Activated B cell treated with CpG ODN at 0.5 μM for 24 hours (primary cell): ENCODE measurements around the gene ARHGAP26. TPM values are rescaled to one million over a fixed set of nuclear protein-coding genes. Genes with fewer than 3 reads are reported as not detected.

Experiments
- ATAC-seq: fragments of 200-7000 bp; cut with Tn5 transposase; one replicate; pipeline ENCODE4 v1.10.0; 2021; ENCODE audit warnings: low read depth, mild to moderate bottlenecking, moderate library complexity
- CTCF ChIA-PET: fragments of 350-600 bp; sonication (Branson Sonifier 250); formaldehyde crosslinking; loops from one replicate; lab custom pipeline; 2021; ENCODE audit warnings: antibody characterized with exemption; lab: Charles Lee
- POLR2A ChIA-PET: fragments of 350-600 bp; sonication (Branson Sonifier 250); formaldehyde crosslinking; loops from one replicate; lab custom pipeline; 2021; ENCODE audit warnings: antibody characterized with exemption; lab: Charles Lee
- DNase-seq: peaks from one replicate; pipeline ENCODE4 v3.0.0; 2022
- H3K27ac Mint-ChIP-seq: one replicate; pipeline ENCODE4 v1.8.0; 2020; ENCODE audit warnings: mixed read lengths
- H3K27me3 Mint-ChIP-seq: one replicate; pipeline ENCODE4 v1.8.0; 2021; ENCODE audit warnings: mixed read lengths
- H3K36me3 Mint-ChIP-seq: one replicate; pipeline ENCODE4 v1.8.0; 2021; ENCODE audit warnings: low read depth, mixed read lengths
- H3K4me1 Mint-ChIP-seq: one replicate; pipeline ENCODE4 v1.8.0; 2021; ENCODE audit warnings: mixed read lengths
- H3K4me3 Mint-ChIP-seq: one replicate; pipeline ENCODE4 v1.8.0; 2020; ENCODE audit warnings: mild to moderate bottlenecking, mixed read lengths
- H3K9me3 Mint-ChIP-seq: one replicate; pipeline ENCODE4 v1.8.0; 2020; ENCODE audit warnings: mixed read lengths
- intact Hi-C: fragments of 100-400 bp; cut with micrococcal nuclease; formaldehyde crosslinking; loops from one replicate; pipeline ENCODE4 v1.15.1; 2024
- total RNA-seq: library from RNA; stranded (reverse); gene quantifications from 2 replicates; pipeline ENCODE4 v1.2.3, GENCODE V29; 2022
- TF ChIP-seq, protein P1 (sequence below): fragments of 200-600 bp; IDR thresholded peaks from one replicate; pipeline ENCODE4 v1.8.0; 2022; ENCODE audit warnings: antibody characterized with exemption, mild to moderate bottlenecking

Gene ARHGAP26
- total RNA-seq, 1 donor from 2014 or later: 20.9 TPM

DNA sequence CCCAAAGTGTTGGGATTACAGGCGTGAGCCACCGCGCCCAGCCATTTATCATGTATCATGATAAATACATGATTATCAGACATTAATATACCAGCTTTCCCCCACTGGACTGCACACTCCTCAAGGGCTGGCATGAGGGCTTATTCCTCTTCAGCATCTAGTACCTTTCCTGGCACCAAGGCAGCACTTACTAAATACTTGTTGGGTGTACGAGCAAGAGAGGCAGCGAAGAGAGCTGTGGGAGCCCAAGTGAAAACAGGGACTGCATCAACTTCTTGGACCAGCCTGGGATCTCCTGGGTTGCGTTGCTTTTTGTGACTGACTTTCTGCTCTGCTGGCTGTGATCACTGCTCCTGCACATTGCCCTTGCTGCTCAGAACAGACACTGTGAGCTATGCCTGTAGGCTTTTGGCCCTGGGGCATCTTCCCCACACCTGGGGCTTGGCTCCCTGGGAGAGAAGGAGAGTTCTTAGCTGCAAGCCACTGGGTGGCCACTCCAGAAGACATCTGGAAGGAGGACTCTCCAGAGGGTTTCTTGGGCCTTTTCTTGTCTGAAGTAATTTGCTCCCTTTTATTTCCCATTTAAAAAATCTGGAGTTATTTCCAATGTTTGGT lies 409.1 kb downstream of the ARHGAP26 start:
- H3K9me3 Mint-ChIP-seq: no peaks in the 10 kb centered on the region
- TF ChIP-seq, protein P1, sequence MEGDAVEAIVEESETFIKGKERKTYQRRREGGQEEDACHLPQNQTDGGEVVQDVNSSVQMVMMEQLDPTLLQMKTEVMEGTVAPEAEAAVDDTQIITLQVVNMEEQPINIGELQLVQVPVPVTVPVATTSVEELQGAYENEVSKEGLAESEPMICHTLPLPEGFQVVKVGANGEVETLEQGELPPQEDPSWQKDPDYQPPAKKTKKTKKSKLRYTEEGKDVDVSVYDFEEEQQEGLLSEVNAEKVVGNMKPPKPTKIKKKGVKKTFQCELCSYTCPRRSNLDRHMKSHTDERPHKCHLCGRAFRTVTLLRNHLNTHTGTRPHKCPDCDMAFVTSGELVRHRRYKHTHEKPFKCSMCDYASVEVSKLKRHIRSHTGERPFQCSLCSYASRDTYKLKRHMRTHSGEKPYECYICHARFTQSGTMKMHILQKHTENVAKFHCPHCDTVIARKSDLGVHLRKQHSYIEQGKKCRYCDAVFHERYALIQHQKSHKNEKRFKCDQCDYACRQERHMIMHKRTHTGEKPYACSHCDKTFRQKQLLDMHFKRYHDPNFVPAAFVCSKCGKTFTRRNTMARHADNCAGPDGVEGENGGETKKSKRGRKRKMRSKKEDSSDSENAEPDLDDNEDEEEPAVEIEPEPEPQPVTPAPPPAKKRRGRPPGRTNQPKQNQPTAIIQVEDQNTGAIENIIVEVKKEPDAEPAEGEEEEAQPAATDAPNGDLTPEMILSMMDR: no peak
- H3K27ac Mint-ChIP-seq: no peak overlapping the region
- H3K27me3 Mint-ChIP-seq: no peaks in the 10 kb centered on the region
- DNase-seq (no peak), ATAC-seq (no peak)
- no peaks in the 10 kb centered on the region for H3K36me3 Mint-ChIP-seq
- intact Hi-C loops: no loop called here
- ChIA-PET CTCF (no interaction called here), POLR2A (no interaction called here)
- no peak overlapping the region for H3K4me3 Mint-ChIP-seq
- H3K4me1 Mint-ChIP-seq: peaks cover 14% of the 10 kb centered on the region

DNA sequence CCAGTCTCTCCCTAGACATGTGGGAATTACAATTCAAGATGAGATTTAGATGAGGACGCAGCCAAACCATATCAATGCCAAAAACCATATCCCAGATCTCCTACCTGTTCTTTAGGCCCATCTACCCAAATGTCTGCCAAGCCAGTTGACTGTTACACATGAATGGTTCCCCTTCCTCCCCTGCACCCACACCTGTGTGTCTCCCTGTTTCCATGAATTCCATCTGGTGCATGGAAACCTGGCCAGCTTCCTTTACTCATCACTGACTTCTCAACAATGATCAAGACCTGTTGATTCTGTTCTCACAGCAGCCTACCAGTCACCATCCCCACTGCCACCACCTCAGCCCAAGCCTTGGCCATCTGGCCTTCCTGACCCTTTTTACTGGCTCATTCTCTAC lies 410.6 kb downstream of the ARHGAP26 start:
- no peaks in the 10 kb centered on the region for H3K27me3 Mint-ChIP-seq
- TF ChIP-seq, protein P1: no peak
- ChIA-PET POLR2A (no interaction called here), CTCF (no interaction called here)
- no peaks in the 10 kb centered on the region for H3K36me3 Mint-ChIP-seq
- H3K9me3 Mint-ChIP-seq: no peaks in the 10 kb centered on the region
- no peak overlapping the region for H3K27ac Mint-ChIP-seq
- no peak overlapping the region for H3K4me3 Mint-ChIP-seq
- H3K4me1 Mint-ChIP-seq: peaks cover 14% of the 10 kb centered on the region
- no peak for DNase-seq
- no peak for ATAC-seq
- intact Hi-C loops: no loop called here

DNA sequence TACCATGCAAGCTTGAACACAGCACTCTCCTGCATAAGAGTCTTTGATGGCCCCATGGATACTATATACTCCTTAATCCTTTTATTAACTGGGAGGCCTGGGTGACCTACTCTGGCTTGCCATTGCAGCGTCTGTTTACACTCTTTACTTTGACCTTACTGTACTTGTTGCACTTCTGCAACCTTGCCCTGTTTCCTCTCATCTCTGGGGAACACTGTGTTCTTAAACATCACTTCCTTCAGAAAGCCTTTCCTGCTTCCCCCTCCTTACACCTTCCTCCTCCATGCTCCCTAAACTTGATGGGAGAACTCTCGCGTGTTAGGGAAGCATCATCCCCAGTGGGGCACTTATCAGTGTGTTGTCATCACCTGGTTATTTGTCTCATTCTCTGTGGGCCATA lies 411.0 kb downstream of the ARHGAP26 start:
- CTCF ChIA-PET: no interaction called here
- intact Hi-C loops: no loop called here
- Mint-ChIP-seq H3K27ac (no peak overlapping the region), H3K27me3 (no peaks in the 10 kb centered on the region), H3K4me1 (peaks cover 14% of the 10 kb centered on the region), H3K4me3 (no peak overlapping the region), H3K9me3 (no peaks in the 10 kb centered on the region), H3K36me3 (no peaks in the 10 kb centered on the region)
- POLR2A ChIA-PET: no interaction called here
- ATAC-seq: no peak
- TF ChIP-seq, protein P1: no peak
- DNase-seq: no peak

DNA sequence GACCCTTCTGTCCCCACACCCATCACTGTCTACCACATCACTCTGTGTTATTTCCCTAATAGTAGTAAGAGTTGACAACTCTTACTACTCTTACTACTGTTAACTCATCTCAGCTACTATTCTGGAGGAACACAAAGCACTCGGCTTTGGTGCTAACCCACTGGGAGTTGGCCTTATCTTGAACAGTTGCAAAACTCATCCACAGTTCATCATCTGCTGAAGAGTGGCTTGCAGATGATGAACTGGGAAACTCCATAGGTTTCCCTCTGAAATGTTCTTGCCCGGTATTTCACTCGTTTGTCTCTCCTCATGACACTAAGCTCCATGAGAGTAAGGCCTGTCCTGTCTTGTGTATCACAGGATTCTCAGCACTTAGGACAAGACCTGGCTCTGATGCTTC lies 411.9 kb downstream of the ARHGAP26 start:
- H3K4me3 Mint-ChIP-seq: no peak overlapping the region
- no peak overlapping the region for H3K27ac Mint-ChIP-seq
- H3K4me1 Mint-ChIP-seq: peaks cover 12% of the 10 kb centered on the region
- TF ChIP-seq, protein P1: no peak
- no peaks in the 10 kb centered on the region for H3K9me3 Mint-ChIP-seq
- ATAC-seq: no peak
- no peaks in the 10 kb centered on the region for H3K27me3 Mint-ChIP-seq
- H3K36me3 Mint-ChIP-seq: no peaks in the 10 kb centered on the region
- intact Hi-C loops: no loop called here
- CTCF ChIA-PET: no interaction called here
- POLR2A ChIA-PET: no interaction called here
- DNase-seq: no peak

DNA sequence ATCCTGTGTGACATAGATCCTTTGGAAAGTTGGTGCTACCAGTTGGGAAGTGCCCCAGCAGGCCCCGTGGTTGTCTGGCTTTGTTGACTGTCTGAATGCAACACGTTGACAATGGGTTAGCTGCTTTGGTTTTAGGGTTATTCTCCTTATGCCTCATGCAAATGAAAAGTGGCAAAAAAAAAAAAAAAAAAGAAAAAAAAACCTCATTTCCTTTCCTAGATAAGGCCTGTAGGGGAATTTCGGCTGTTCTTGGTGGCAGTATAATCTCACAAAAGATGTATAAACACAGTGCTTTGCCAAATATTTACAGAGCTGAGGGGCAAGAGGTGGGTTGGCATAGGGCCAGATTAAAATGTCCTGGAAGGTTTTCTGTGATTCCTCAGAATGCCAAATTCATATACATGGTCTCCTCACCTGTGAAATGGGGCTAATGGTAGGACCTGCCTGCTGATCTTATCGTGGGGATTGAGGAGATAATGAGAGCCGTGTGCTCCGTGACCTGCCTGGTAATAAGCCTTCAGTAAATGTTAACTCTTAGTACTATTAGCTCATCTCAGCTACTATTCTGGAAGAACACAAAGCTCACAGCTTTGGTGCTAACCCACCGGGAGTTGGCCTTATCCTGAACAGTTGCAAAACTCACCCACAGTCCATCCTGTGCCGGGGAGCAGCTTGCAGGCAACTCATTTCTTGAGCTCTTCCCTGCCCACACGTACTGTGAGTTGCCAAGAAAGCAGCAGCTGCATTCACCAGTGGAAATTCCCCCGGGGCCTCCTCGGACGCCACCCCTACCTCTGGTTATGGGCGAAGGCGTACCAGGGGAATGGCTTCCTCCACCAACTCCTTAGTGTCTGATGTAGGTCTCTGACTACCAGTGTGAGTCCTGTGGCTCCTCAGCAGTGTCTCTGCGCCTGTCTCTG lies 413.0 kb downstream of the ARHGAP26 start:
- POLR2A ChIA-PET: interaction anchor here (0.7 kb wide), 1 partner anchor 180 kb away, joined by 5 read pairs; no protein-coding TSS in a partner anchor
- TF ChIP-seq, protein P1: no peak
- intact Hi-C loops: no loop called here
- ATAC-seq: peak; percentile 50
- H3K27ac Mint-ChIP-seq: no peak overlapping the region
- no peak overlapping the region for H3K4me3 Mint-ChIP-seq
- no peaks in the 10 kb centered on the region for H3K9me3 Mint-ChIP-seq
- no peaks in the 10 kb centered on the region for H3K36me3 Mint-ChIP-seq
- CTCF ChIA-PET: no interaction called here
- no peak for DNase-seq
- no peaks in the 10 kb centered on the region for H3K27me3 Mint-ChIP-seq
- H3K4me1 Mint-ChIP-seq: peaks cover 12% of the 10 kb centered on the region
